Activated T-helper 1 cell treated with anti-CD3 and anti-CD28 coated beads, Interleukin-2, amount 50 U/mL, for 16 hours (primary cell): ENCODE measurements around the gene PPP2R5A.
"Not testable (repeated sequence)": the region's sequence is repeated elsewhere in the genome, so short reads cannot be mapped to it uniquely, and the experiment has no call there.

Experiments used
- DNase-seq, 2 donors: peaks; one replicate each; pipeline ENCODE4 v3.0.0-alpha.2; 2020; ENCODE audit warnings: low read depth in 1 of 2, low spot score in 1 of 2

PPP2R5A gene

DNA sequence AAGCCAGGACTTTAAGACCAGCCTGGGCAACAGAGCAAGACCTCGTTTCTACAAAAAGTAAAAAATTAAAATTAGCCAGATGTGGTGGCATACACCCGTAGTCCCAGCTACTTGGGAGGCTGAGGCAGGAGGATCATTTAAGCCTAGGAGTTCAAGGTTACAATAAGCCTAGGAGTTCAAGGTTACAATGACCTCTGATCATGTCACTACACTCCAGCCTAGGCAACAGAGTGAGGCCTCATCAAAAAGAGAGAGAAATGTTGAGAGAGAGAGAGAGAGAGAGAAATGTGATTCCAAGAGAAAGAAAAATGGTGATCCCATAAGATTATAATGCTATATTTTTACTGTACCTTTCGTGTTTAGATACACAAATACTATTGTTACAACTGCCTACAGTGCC is 69.3 kb downstream of the PPP2R5A start:
- DNase-seq = no peak

- DNase-seq = no peak
Observed at GRCh38 chr1:212355230-212355969, 70.2 kb downstream of the PPP2R5A start.

GRCh38 chr1:212359794-212360479 is 74.7 kb downstream of the PPP2R5A start:
- no peak for DNase-seq

DNA sequence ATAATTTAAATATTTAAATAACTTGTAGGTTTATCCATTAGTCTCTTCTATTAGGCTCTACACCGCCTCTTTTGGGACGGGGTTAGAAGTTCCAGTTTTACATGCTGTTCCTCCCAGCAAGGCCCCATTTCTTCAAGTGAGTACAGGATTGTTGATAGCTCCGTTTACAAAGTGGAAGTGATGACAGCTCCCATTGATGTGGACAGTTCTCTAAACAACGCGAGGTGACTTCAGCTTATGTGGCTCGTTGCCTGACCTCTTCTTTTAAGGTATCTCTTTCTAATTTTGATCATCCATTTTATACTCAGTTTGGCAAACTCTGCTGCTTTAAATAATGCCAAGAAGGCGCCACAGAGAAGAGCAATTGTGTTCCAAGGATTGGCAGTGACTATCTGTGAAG is 79.8 kb downstream of the PPP2R5A start:
- DNase-seq = no peak

GRCh38 chr1:212366901-212367300 is 81.7 kb downstream of the PPP2R5A start:
- no peak for DNase-seq

- DNase-seq = no peak
Observed at GRCh38 chr1:212367474-212368072, 82.4 kb downstream of the PPP2R5A start.

GRCh38 chr1:212368073-212368484 is 82.9 kb downstream of the PPP2R5A start:
- DNase-seq = no peak

DNA sequence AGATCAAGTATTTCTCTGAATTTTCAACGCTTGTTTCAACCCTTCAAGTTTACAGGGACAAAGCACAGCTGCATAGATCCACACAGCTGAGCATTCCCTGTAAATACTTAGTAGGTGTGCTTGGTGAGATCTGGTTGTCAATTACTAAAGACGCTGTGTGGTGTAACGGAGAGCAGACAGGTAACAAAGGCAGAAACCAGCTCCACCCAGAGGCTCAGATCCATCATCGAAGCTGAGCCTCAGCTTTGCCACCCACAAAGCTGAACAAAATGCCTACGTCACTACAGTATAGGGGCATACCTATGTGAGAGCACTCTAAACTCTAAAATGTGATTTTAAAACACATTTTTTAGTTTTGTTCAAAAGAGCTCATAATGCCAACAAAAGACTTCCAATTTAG is 90.8 kb downstream of the PPP2R5A start:
- DNase-seq = no peak

DNA sequence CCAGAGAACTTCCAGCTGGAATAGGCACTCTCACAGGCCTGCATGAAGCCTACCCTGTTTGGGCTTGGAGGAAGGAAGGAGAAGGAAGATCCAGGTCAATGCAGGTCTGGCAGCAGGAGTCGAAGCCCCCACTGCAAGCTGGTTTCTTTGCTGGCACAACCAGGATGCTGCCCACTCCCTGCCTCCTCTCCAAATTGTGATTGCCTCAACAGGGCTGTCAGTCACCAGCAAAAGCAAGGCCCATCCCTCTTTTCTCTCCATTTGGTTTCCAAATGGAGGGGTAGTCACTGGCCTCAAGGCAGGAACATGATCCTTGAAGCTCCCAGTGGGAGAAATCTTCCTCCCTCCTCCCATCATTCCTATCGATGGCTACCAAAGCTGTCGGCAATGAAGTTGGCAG is 92.4 kb downstream of the PPP2R5A start:
- no peak for DNase-seq

DNA sequence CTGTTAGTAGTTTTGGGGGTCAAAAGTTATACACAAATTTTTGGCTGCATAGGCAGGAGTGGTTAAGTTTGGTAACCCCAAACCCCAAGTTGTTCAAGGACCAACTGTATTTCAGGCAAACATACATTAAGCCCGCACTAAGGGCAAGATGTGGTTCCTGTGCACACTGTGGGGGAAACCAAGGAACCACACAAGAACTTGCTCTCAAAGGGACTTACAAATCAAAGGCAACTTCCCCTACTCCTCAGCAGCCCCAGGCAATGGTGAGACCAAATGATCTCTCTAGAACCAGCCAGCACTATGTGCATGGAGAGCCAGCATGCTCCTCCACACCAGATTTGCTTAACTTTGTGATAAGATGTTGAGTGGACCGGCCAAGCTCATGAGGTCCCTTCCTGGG is 94.2 kb downstream of the PPP2R5A start:
- DNase-seq = no peak

DNA sequence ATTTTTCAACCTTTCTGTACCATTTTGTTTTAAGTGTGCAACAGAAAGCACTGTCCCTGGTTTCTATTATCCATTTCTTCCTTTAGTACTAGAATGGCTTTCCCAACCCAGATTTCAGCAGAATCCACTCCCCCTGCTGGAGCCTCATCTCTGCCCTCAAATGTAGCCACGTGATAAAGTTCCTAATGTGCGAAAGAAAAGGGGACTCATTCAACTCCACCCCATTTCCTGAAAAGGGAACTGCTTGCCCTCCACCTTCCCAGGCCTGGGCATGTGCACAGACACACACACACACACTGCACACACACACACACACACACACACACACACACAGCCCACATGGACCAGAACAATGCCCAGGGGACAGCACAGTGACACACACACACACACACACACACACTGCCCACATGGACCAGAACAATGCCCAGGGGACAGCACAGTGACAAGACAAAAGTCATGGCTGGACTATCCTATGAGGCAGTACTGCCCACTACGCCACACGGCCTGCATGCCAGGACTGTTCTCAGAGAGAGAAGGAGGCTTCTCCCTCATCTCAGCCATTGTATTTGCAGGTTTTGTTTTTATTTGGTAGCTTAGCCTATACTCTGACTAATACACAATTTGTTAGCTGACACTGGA is 96.3 kb downstream of the PPP2R5A start:
- DNase-seq = no peak

DNA sequence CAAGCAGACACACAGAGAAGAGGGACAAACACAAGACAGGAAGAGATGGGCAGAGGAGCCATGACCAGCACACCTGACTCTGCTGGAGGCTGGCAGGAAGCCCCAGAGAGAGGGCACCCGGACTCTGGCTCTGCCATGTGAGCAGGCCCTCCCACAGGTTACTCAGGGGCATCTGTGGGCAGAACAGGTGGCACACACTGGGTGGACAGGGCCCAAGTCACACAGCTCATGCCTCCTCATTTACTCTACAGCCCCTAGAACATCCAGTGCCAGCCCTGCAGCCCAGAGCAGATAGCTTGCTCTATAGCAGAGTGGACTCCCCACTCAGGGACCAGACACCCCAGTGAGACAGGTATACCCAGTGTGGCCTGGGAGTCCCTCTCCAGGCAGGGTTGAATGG is 100.8 kb downstream of the PPP2R5A start:
- DNase-seq = no peak

DNA sequence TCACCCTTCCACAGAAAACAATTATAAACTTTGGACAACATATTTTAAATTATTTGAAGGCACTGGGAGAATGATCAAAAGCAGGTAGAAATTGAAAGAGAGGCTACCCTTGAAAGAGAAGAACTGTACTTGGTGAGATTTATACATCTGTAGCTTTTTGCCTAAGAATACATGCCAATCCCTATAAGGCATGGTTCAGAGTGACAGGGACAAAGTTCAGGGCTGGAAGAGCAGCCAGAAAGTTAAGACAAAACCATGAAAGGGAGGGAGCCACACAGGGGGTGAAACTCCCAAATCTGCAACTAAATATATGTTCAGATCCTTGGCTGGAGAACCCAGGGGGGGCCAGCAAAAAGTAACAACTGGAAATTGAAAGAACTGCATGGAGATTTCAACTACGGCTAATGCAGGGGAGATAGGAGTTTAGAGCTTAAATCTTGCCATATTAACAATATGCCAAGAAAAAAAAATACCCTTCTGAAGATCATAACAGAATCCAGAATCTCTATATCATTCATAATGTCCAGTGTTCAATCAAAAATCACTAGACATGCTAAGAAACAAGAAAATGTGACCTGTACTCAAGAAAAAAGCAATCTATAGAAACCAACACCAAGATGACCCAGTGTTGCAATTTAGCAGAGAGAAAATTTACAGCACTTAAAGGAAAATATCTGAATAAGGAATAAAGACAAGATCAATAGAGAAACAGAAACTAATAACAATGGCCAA is 103.9 kb downstream of the PPP2R5A start:
- DNase-seq = no peak

DNA sequence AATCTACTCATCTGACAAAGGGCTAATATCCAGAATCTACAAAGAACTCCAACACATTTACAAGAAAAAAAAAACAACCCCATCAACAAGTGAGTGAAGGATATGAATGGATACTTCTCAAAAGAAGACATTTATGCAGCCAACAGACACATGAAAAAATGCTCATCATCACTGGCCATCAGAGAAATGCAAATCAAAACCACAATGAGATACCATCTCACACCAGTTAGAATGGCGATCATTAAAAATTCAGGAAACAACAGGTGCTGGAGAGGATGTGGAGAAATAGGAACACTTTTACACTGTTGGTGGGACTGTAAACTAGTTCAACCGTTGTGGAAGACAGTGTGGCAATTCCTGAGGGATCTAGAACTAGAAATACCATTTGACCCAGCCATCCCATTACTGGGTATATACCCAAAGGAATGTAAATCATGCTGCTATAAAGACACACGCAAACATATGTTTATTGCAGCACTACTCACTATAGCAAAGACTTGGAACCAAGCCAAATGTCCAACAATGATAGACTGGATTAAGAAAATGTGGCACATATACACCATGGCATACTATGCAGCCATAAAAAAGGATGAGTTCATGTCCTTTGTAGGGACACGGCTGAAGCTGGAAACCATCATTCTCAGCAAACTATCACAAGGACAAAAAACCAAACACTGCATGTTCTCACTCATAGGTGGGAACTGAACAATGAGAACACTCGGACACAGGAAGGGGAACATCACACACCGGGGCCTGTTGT is 110.6 kb downstream of the PPP2R5A start:
- DNase-seq = not testable (repeated sequence)

- no peak for DNase-seq
Observed at GRCh38 chr1:212396638-212397037, 111.4 kb downstream of the PPP2R5A start.

- no peak for DNase-seq
Observed at GRCh38 chr1:212397171-212397570, 112.0 kb downstream of the PPP2R5A start.

DNA sequence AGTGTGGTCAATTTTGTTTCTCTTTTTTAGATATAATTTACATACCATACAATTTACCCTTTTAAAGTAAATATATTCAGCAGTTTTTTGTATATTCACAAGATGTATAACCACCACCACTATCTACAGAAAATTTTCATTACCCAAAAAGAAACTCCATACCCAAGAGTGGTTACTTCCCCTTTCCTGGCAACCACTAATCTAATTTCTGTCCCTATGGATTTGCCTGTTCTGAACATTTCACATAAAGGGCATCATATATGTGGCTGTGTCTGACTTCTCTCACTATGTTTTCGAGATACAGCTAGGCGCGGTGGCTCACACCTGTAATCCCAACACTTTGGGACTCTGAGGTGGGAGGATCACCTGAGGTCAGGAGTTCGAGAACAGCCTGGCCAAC is 115.8 kb downstream of the PPP2R5A start:
- DNase-seq = no peak

DNA sequence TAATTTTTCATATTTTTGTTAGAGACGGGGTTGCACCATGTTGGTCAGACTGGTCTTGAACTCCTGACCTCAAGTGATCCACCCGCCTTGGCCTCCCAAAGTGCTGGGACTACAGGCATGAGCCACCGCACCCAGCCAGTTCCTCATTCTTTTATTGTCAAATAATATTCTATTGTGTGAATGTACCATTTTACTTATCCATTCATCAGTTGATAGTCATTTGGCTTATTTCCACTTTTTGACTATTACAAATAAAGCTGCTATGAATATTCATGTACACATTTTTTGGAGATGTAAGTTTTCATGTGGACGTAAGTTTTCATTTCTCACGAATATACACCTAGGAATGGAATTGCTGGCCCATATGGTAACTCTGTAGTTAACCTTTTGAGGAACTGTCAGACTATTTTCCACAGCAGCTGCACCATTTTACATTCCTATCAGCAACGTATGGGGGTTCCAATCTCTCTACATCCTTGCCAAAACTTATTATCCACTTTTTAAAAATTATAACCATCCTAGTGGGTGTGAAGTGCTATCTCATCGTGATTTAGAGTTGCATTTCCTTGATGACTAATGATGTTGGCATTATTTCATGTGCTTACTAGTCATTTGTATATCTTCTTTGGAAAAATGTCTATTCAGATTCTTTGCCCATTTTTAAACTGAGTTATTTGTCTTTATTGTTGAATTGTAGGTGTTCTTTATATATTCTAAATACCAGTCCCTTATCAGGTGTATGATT is 116.8 kb downstream of the PPP2R5A start:
- no peak for DNase-seq

DNA sequence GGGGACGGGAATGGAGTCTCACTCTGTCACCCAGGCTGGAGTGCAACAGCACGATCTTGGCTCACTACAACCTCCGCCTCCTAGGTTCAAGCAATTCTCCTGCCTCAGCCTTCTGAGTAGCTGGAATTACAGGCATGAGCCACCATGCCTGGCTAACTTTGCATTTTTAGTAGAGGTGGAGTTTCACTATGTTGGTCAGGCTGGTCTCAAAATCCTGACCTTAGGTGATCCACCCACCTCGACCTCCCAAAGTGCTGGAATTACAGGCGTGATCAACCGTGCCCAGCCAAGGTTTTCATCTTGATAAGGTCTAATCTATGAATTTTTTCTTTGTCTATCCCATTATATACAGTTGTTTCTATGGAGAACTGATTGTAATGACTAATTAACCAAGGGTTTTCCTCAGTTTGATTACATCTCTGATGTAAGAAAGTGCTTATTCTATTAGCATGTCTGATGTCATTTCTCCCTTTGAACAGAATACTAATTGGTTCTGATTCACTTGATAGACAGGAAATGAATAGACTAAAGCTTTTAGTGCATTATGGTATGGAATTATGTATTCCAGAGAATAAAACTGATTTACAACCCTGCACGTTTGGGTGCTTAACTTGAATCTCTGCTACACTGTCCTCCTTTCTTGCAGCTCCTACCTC is 117.6 kb downstream of the PPP2R5A start:
- no peak for DNase-seq
